SIG-M5 (cell line): ENCODE results near the gene CCDC170.
"Not testable (repeated sequence)": the region's sequence is repeated elsewhere in the genome, so short reads cannot be mapped to it uniquely, and the experiment has no call there.

Source experiments
- DNase-seq: peaks from one replicate; lab custom pipeline; 2025; lab: John Stamatoyannopoulos, UW

The CCDC170 gene, protein sequence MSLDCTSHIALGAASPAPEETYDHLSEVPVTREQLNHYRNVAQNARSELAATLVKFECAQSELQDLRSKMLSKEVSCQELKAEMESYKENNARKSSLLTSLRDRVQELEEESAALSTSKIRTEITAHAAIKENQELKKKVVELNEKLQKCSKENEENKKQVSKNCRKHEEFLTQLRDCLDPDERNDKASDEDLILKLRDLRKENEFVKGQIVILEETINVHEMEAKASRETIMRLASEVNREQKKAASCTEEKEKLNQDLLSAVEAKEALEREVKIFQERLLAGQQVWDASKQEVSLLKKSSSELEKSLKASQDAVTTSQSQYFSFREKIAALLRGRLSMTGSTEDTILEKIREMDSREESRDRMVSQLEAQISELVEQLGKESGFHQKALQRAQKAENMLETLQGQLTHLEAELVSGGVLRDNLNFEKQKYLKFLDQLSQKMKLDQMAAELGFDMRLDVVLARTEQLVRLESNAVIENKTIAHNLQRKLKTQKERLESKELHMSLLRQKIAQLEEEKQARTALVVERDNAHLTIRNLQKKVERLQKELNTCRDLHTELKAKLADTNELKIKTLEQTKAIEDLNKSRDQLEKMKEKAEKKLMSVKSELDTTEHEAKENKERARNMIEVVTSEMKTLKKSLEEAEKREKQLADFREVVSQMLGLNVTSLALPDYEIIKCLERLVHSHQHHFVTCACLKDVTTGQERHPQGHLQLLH

DNA sequence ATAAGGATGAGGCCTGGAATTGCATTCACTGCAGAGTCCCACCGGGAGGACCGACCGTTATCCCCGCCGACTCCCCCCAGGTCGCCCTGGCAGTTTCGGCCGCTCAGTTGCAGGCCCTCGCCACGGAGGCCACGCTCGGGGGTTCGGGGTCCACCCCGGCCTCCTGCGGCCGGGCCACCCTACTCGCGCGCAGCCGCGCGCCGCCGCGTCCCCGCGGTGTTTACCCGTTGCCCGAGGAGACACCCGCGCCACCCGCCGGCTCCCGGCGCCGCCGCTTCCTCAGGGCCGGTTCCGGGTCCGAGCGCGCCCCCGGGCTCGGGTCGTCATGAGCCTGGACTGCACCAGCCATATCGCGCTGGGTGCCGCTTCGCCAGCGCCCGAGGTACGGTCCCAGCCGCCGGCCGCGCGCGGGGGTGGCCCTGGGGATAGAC, at the start of gene CCDC170:
CCDC170 (plus strand) TSS at position 214 of the 431 bp plus-strand sequence; CDS start at position 326, 112 bp downstream.
- no peak for DNase-seq

DNA sequence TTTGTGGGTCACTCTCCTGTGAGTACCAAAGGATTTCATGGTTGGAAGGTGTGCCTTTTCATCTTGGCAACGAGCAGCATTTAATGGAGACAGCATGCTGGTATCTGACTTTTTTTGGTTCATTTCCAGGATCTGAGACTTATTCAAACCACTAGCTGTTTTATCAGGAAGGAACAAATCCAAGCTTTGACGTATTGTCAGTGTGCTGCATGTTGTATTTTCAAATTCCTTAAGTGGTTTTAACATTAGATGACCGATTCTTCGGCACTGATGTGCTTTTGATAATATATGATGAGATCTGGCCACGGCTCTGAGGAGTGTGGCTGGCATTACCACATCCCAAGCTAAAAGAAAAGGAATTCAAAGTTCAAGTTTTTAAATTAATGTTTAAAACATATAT, 48.3 kb upstream of the CCDC170 start:
- no peak for DNase-seq

DNA sequence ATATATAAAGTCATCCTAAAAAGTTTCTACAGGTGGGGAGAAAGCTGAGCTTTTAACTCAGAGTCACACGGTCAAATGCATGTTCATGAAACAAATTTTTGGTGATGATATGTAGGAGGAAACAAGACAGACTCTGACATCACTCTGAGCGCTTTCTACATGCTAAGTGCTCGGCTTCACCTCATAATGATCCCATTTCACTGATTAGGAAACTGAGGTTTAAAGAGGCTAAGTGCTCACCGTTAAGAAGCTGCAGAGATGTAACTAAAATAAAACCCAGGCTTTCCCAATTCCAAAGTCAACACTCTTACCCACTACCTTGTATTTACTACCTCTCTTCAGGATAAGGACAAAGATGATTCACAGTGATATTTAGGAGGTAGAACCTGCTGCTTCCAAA, 46.6 kb upstream of the CCDC170 start:
- no peak for DNase-seq

DNA sequence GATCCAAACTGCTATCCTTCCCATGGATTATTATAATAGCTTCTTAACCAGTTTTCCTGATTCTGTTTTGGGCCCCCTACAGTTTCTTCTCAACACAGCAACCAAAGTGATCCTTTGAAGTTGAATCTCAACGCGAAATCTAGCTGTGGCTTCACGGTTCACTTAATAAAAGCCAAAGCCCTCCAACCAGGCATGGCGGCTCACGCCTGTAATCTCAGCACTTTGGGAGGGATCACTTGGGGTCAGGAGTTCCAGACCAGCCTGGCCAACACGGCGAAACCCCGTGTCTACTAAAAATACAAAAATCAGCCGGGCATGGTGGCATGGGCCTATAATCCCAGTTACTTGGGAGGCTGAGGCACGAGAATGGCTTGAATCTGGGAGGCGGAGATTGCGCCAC, 45.2 kb upstream of the CCDC170 start:
- no peak for DNase-seq

DNA sequence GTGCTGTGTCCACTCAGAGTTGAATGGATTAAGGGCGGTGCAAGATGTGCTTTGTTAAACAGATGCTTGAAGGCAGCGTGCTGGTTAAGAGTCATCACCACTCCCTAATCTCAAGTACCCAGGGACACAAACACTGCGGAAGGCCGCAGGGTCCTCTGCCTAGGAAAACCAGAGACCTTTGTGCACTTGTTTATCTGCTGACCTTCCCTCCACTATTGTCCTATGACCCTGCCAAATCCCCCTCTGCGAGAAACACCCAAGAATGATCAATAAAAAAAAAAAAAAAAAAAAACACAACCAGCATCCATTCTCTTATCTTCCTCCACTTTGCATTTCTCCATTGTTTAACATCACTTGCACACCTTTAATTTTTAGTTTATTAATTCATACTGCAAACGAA, 42.9 kb upstream of the CCDC170 start:
- not testable (repeated sequence) for DNase-seq

DNA sequence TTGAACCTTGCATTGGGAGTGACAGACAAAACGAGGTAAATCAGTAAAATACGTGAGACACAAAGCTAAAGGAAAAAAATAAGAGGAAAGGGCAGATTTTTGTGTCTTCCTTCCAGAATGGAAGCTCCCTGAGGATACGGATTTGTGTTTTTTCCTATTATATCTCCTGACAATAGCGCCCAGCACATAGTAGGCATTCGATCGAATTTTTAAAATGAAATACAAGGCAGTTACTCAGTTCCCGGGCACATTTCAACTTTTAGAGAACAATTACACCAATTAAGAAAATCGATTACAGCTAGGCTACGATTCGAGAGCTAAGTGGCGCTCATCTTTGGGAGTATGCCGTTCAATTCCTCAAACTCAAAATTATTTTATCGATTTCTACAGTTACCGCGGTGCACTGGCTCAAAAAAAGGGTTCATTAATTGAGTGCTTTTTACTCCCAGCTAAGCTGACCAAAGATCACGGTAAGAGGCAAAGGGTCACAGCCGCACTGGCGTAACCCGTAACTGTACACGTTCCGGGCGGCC, 42.3 kb upstream of the CCDC170 start:
- no peak for DNase-seq

DNA sequence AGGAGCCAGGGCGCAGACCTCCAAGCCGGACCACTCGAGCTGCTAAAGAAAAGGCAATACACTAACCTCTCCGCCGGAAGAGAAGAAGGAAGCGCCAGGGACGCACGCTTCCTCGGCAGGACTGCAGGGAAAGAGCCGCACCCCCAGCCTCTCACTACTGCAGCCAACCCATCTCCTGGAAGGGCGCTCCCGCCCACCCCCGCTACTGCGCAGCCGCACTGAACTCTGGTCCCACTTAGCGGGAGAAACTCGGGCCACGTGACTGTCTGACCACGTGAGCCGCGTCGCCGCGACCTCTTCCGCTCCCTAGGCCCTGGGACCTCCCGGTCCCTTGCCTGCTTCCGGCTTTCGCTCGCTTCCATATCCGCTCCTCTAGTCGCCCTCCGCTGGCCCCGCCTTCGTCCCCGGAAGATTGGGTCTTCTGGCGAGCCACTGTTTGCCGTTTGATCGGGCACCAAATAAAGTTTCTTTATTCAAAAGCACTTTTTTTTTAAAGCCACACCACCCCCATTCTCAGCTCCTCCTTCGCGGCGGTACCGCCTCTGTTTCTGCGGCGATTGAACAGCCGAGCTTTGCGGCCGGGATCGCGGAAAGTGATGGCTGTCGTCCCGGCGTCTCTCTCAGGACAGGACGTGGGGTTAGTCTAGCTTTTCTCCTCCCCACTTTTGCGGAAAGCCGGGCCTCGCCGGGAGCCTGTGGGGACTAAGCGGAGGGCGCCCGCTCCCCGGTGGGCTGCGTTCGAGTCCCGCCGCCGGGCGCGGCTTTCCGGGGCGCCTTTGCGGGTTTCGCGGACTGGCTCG, 41.7 kb upstream of the CCDC170 start, which contains the start of gene RMND1:
RMND1 (minus strand) TSS at position 177 of the 800 bp plus-strand sequence. CDS start 6,315 bp downstream, outside the sequence.
- DNase-seq = peak; percentile 97

DNA sequence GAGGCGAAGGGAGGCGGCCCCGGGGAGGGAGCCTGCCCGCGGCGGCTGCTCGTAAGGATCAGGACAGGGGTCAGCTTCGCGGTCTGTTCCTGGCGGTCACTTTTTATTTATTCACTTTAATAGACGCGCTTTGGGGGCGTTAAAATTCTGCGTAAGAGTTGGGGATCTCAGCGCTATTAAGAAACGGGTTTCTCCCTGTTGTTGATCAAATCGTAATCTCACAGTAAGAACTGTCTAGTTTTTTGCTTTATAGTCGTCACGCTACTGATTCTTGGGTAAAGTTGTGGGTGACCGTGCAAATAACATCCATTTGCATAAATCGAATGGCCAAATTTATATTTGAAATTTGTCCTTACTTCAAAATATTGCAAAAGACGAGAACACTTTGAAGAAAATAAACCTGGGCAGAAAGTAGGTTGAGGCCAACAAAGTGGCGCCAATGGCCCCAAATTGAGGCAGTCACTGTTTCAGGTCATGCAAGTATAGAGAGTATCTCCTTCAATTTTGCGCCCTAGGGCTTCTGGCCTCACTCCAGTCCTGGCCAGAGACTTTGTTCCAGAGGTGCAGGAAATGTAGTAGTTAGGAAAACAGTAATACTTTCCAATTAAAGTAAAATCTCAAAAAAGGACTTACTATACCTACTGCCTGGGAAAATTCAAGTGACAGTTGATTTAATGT, 40.9 kb upstream of the CCDC170 start:
- no peak for DNase-seq

DNA sequence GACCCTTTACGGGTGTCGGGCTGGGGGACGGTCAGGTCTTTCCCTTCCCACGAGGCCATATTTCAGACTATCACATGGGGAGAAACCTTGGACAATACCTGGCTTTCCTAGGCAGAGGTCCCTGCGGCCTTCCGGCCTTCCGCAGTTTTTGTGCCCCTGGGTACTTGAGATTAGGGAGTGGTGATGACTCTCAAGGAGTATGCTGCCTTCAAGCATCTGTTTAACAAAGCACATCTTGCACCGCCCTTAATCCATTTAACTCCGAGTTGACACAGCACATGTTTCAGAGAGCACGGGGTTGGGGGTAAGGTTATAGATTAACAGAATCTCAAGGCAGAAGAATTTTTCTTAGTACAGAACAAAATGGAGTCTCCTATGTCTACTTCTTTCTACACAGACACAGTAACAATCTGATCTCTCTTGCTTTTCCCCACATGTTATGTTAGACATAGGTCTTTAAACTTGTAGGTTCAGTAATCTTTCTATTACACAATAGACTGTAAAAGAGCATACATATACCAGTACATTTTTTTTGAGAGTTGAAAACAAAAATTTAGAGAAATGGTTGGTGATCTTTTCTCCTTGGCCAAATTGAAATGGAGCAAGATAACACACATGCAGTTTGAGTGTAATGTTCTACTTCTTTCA, 37.9 kb upstream of the CCDC170 start:
- DNase-seq = not testable (repeated sequence)

DNA sequence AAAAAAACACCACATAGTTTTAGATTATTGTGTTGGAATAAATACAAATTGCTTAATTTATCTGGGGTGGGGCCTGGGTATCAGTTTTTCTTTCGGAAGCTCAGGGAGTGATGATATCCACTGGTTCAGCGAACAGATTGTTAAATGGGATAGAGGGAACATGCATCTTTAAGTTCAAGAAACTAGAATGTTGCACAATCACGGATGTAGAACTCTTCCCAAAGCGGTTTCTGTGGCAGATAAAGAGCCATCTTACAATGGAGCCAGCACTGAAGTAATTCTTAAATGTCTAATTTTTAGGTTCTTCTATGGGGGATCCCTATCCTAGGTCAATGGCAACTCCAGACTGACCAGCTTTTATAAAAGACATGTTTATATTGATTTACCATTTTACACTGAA, 32.1 kb upstream of the CCDC170 start:
- no peak for DNase-seq

DNA sequence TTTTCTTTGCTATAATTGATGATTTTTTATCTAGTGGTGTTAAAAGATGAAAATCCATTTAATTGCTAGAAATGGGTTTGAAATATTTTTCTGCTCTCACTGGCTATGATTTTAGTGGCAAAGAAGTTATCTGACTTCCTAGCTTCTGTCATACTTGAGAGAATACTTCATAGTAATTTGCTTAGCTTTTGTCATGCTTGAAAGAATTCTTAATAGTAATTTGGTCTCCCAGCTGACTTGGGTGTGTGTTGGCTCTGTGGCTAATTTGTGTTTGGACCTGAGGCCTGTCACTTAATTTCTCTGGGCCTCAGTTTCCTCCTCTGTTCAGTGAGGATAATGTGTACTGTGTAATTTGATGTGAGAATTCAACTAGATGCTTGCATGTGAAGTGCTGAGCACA, 29.1 kb upstream of the CCDC170 start:
- no peak for DNase-seq

DNA sequence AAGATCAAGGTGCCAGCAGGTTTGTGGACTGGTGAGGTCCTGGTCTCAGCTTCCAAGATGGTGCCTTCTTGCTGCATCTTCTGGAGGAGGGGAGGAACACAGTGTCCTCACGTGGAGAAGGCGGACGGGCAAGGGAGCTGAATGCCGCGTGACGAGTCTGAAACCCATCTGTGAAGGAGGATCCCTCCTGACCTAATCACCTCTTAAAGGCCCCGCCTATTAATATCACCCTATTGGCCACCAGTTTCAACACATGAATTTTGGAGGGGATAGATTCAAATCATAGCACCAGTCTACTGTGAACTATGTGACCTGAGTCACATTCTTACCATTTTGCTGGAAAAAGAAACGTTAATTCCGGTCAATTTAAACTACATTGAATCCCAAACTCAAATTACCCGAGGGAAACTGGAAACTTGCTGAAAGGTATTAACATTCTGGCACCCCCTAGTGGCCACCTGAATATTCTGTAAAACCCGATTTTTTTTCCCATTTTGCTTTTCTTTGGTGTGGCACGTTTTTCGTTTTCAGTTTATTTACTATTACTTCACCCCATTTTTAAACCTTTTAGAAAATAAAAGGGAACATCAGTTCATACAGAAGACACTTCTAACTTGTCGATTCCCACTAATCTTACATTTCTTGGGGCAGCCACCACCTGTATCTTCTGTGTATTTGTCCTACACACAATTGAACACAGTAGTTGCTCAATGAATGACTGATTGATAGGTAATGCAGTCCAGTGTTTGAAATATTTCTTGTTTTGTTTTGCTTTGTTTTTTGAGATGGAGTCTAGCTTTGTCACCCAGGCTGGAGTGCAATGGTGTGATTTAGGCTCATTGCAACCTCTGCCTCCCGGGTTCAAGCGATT, 17.9 kb upstream of the CCDC170 start:
- no peak for DNase-seq

DNA sequence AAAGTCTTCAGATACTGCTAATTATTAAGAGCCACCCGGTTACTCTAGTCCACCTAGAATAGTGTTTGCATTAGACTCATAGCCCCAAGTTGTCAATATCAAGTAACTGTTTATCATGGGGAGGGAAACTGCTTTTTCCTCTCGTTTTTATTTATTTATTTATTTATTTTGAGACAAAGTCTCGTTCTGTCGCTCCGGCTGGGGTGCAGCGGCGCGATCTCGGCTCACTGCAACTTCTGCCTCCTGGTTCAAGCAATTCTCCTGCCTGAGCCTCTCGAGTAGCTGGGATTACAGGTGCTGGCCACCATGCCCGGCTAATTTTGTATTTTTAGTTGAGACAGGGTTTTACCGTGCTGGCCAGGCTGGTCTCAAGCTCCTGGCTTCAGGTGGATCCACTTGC, 16.1 kb upstream of the CCDC170 start:
- no peak for DNase-seq

DNA sequence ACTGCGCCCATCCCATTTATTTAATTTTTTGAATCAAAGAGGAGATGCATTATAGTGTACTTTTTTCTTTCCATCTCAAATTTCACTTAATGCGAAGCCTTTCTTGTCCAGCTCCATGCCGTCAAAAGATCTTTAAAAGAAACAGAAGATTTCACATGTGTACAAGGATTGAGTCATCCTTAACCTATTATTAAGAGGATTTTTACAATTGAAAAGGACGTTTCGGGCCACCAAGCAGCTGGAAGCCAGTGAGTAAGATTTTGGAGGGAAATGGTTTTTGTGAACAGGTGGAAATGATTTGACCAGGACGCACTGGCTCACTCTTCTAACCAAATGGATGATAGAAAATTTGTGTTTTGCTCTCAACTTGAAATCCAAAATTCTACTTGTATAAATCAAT, 15.1 kb upstream of the CCDC170 start:
- DNase-seq = no peak

DNA sequence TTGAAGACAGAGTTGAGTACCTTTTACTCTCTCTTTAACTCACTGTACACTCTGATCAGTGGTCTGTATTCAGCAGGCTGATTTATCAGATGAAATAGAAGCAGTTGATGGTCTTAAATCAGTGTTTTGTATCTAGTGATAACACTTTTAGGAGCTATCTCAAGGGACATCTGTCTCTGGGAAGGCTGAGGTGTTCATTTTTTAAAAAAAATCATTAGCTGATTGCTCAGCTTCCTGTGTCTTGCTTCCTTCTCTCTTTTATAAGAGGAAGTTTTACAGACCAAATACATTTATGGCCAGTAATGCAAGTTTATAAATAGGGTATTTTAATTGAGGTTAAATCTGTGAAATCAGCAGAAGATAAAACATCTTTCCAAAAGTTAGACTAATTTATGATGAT, 12.0 kb upstream of the CCDC170 start:
- DNase-seq = no peak

DNA sequence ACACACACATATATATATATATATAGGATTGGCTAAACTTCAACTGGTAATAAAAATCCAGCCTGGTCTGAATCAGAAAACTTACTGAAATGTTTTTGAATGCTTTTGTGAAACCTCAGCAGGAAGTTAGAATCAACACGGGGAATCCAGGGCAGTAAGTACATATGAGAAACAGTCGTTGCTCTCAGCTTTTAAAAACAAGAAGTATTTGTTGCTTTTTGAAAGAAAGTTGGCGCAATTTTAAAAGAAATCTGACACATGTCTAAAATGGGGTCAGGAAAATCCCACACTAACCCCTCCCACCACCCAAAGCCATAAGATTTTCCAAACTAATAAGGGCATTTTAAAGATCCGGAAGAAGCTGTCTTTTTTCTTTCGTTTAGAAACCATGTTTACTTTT, 11.5 kb upstream of the CCDC170 start:
- DNase-seq = no peak

DNA sequence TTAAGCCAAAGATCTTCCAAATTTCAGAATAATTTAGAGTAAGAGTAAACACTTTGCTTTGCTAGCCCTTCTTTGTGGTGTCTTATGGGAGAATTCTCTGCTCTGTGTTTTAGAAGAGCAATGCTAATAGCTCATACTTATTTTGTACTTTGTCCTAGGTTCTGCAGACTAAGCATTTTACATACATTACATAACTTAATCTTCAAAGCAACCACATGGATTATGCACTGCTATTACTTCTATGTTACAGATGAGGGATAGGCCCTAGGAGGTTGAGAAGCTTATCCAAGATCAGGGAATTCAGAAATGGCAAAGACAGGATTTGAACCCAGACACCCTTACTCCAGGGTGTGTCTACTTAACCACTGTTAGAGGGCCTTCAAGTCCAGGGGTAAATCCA, 9.8 kb upstream of the CCDC170 start:
- no peak for DNase-seq

DNA sequence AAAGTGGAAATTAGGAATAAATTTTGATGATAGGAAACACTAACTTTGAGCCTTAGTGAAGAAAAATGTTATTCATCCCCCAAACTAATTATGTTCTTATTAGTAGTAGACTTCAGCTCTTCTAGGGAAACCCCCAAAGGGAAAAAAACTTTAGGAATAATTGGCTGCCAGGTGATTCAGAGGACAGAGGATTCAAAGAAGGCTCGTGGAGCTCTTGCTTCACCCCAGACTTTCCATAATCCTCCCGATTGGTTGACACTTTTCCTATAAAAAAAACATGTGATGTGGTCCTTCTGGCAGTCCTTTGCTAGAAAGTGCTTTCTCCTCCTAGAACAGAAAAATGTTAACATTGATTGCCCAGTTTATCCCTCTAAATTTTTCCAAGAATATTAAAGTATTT, 5.6 kb upstream of the CCDC170 start:
- no peak for DNase-seq

DNA sequence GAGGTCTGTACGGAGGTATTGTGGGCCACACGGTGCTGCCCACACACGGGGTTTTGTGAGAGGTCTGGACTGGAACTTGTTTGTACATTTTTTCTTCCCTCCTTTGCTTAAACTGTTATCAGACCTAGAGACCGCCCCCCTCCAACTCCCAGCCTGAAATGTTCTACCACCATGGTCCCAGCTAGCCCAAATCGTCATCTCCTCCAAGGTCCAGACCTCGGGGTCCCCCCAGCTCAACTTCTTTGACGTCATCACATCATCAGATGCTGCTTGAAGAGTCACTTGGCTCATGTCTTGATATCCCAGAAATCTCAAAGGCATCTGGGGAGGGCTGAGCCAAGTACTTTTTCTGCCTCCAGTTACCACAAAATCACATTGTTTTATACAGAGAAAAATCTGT, 2.8 kb upstream of the CCDC170 start:
- no peak for DNase-seq

DNA sequence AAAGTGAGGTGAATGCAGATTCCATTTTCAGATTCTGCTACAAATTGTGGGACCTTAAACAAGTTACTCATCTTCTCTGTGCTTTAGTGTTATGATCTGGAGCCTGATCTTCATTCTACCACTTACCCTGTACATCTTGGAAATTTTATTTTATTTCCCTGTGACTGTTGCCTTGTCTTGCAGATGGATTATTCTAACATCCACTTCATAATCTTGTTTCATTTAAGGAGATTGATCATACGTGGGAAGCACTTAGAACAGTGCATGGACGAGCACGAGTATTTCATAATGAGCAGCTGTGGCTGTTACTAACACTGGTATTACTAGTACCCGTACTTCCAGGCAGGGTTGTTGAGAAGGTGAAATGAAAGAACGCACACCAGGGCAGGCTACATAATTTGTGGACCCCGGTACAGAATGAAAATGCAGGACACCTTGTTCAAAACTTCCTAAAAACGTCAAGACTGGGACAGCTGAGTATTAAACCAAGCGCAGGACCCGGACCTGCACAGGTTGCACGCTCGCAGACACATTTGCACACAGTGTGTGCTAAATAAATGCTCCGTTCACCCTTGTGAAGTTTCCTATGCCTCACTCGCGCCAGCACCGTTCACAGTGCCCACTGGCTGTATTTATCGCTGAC, 535 bp upstream of the CCDC170 start:
- DNase-seq = no peak
